Psoas muscle (tissue), 8 donors: ENCODE data around the gene RAD51B. TPM values are rescaled to one million over a fixed set of nuclear protein-coding genes. Genes with fewer than 3 reads are reported as not detected.

Experiments
- ATAC-seq, 4 donors: fragments of 200-7000 bp; cut with Tn5 transposase; one replicate each; pipeline ENCODE4 v1.9.1; 2020; ENCODE audit warnings: moderate library complexity in 3 of 4, mild to moderate bottlenecking in 2 of 4
- DNase-seq, 2 donors: peaks; one replicate each; pipeline ENCODE4 v3.0.0-alpha.2; 2020
- H3K27ac ChIP-seq: fragments of 200-600 bp; one replicate; pipeline ENCODE4 v1.8.0; 2022
- H3K27me3 ChIP-seq, 3 donors: fragments of 200-600 bp in 1 of 3; one replicate each; pipeline versions ENCODE4 v1.6.1 to v1.8.0; 2013 to 2022; ENCODE audit warnings: low read length in 2 of 3, mild to moderate bottlenecking in 2 of 3, moderate library complexity in 1 of 3; ENCODE audit not compliant: insufficient read depth in 3 of 3
- H3K36me3 ChIP-seq, 2 donors: fragments of 200-600 bp in 1 of 2; one replicate each; pipeline versions ENCODE4 v1.6.1 to v1.8.0; 2013 to 2022; ENCODE audit warnings: low read depth in 1 of 2, mild to moderate bottlenecking in 1 of 2, moderate library complexity in 1 of 2; ENCODE audit not compliant: insufficient read depth in 1 of 2
- H3K4me1 ChIP-seq: fragments of 200-600 bp; one replicate; pipeline ENCODE4 v1.8.0; 2022
- H3K4me3 ChIP-seq: fragments of 200-600 bp; one replicate; pipeline ENCODE4 v1.8.0; 2022; ENCODE audit warnings: mild to moderate bottlenecking
- H3K9me3 ChIP-seq: fragments of 200-600 bp; one replicate; pipeline ENCODE4 v1.8.0; 2022
- WGBS, 3 donors: extraction: QIAGEN DNeasy Blood & Tissue Kit; methylation state at CpG; one replicate each; pipeline versions ENCODE4 v1.1.6 to v1.1.7; 2013; 5-methylcytosine and 5-hydroxymethylcytosine counted together
- intact Hi-C, 2 donors: fragments of 100-400 bp; cut with DNase I; formaldehyde crosslinking; loops; one replicate each; pipeline versions ENCODE4 v1.11.0 to v1.14.2; 2022
- polyA plus RNA-seq, 3 donors: library from polyadenylated mRNA; stranded (reverse); fragments of 200-250 nt; gene quantifications; one replicate each; pipeline ENCODE4 v1.2.3, GENCODE V29; 2013
- total RNA-seq, 4 donors: library from RNA; stranded (reverse); fragmentation: NEBNext Ultra II Directional in 2 of 4; extraction: Animal tissue kit (Norgen Biotek cat#: 25700) in 2 of 4; gene quantifications; one replicate each; pipeline versions ENCODE4 v1.2.1 to v1.2.4, GENCODE V29; 2021 to 2023
- TF ChIP-seq, protein P1 (sequence below): fragments of 200-600 bp; IDR thresholded peaks from one replicate; pipeline ENCODE4 v1.8.0; 2022; ENCODE audit warnings: antibody characterized with exemption
- donor health status: healthy with polysubstance abuse.
- donor health status: DM: no; HTN: no; CAD: no; lungs with moderate emphysema.
- donor health status: Bipolar disorder and iron deficiency.
- donor health status: healthy.
- donor health status: DM: yes; HTN: yes; CAD: no.
- donor health status: DM: no; HTN: no; CAD: no.
- donor health status: DM: no; HTN: no; CAD: no.
- donor health status: DM: yes; HTN: yes; CAD: no.

RAD51B gene
- total and polyA plus RNA-seq, 7 donors, result 0.60 to 7.2 (median 2.2) TPM

DNA sequence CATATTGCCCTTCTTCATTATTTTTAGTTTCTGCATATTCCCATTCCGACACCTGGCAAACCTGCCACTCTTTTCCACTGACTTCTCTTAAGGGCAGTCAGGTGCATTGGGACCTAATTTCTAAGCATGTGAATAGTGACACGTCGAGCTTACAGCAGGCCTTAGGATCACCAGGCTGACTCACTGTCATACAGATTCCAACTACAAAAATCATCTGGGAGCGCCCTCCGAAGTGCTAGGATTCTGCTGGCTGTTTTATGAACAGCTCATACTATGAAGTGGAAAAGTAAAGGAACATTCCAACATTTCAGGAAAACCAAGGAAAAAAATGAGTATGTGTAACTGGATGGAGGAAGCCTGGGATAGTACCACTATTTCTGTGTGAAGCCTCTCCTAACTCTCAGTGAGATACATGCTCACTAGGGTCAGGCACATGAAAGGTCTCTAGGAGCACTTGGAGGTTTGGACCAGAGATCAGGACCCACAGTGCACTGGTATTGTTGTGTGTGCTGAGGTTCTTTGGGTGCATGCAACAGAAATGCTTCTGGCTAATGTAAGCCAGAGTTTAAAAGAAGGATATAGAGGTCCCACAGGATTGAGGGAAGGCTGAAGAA lies 715.9 kb downstream of the RAD51B start:
- Histone ChIP-seq H3K9me3 (peaks cover 18% of the 10 kb centered on the region), H3K27ac (no peak overlapping the region), H3K4me1 (peaks cover 26% of the 10 kb centered on the region), H3K36me3 (no peaks in the 10 kb centered on the region), H3K27me3 (no peaks in the 10 kb centered on the region), H3K4me3 (no peak overlapping the region)
- no peak for DNase-seq
- ATAC-seq, result peak; percentile 47 to 66 (median 56)
- intact Hi-C loops, result no loop called here
- WGBS, 3 donors, result 64 to 73% (median 72%) methylated on average over 5 of the region's 5 CpGs
- TF ChIP-seq, protein P1, sequence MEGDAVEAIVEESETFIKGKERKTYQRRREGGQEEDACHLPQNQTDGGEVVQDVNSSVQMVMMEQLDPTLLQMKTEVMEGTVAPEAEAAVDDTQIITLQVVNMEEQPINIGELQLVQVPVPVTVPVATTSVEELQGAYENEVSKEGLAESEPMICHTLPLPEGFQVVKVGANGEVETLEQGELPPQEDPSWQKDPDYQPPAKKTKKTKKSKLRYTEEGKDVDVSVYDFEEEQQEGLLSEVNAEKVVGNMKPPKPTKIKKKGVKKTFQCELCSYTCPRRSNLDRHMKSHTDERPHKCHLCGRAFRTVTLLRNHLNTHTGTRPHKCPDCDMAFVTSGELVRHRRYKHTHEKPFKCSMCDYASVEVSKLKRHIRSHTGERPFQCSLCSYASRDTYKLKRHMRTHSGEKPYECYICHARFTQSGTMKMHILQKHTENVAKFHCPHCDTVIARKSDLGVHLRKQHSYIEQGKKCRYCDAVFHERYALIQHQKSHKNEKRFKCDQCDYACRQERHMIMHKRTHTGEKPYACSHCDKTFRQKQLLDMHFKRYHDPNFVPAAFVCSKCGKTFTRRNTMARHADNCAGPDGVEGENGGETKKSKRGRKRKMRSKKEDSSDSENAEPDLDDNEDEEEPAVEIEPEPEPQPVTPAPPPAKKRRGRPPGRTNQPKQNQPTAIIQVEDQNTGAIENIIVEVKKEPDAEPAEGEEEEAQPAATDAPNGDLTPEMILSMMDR, result no peak

DNA sequence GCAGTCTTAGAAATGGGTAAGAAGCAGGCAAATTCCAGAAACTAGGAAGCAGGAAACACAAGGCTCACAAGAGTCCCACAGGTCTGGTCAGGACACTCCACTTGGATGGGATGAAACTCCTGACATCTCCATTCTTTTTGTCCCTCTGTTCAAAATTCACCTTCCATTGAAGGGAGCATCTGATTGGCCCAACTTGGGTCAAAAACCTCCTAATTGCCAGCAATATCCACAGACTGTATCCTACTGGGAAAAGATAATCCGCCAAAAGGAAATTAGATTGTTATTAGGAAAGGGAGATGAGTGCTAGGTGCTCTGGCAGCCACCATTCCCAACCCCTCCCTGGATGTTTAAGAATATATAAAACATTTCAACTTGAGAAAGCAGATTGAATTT lies 716.4 kb downstream of the RAD51B start:
- DNase-seq, result no peak
- Histone ChIP-seq H3K9me3 (peaks cover 13% of the 10 kb centered on the region), H3K4me3 (no peak overlapping the region), H3K4me1 (peaks cover 27% of the 10 kb centered on the region), H3K36me3 (no peaks in the 10 kb centered on the region), H3K27me3 (no peaks in the 10 kb centered on the region), H3K27ac (no peak overlapping the region)
- intact Hi-C loops, result no loop called here
- TF ChIP-seq, protein P1, result no peak
- 88 to 91% (median 88%) methylated on average over 1 of the region's 1 CpG for WGBS, 3 donors
- ATAC-seq, result no peak

DNA sequence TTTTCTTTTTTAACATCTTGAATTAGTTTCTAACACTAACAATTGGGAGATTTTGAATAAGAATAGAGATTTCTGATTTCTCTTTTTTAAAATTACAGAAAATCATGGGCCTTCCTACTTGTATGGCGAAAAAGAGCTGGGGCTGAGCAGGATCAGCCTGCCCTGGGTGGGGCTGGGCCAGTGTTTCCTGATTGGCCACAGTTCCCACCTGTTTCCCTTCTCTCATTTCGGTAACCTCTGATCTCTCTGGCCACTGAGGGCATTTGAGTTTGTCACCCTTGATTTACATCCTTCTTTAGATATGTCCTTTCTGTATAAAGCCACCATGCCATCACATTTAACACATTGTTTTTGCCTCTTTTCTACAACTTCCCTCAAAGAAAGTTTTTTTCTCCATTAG lies 719.1 kb downstream of the RAD51B start:
- 43 to 59% (median 52%) methylated on average over 2 of the region's 2 CpGs for WGBS, 3 donors
- Histone ChIP-seq H3K27ac (peak overlapping the region; percentile 70), H3K27me3 (no peaks in the 10 kb centered on the region), H3K4me1 (peaks cover 32% of the 10 kb centered on the region), H3K9me3 (no peaks in the 10 kb centered on the region), H3K36me3 (no peaks in the 10 kb centered on the region), H3K4me3 (no peak overlapping the region)
- intact Hi-C loops, result no loop called here
- DNase-seq (no peak), ATAC-seq (peak in 3 of 4 donors; percentile 67 to 76 (median 70))
- TF ChIP-seq, protein P1, result no peak

DNA sequence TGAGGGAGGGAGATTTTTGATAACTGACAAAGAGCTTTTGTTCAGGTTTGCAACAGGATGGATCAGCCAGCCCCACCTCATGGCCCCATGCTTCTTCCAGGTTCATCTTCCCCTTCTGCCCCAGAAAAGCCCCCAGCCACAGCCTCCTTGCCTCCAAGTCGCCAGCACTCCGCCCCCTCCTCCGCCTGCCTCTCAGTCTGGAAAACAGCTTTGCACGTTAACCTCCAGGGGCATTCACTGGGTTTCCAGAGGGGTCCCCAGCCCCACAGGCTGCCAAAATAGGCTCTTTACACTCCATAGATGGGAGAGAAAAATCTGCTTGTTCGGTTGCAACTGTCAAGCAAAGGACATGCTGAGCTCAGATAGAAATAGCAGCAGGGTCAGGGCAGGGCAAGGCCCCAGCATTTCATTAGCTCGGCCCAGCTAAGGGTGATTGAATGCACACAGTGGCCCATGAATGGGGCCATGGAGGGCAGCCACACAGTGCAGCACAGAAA lies 719.7 kb downstream of the RAD51B start:
- H3K4me1 ChIP-seq, result peaks cover 39% of the 10 kb centered on the region
- H3K27ac ChIP-seq, result peak overlapping the region; percentile 70
- TF ChIP-seq, protein P1, result no peak
- 40 to 58% (median 50%) methylated on average over 6 of the region's 6 CpGs for WGBS, 3 donors
- no peaks in the 10 kb centered on the region for H3K27me3 ChIP-seq
- H3K36me3 ChIP-seq, result no peaks in the 10 kb centered on the region
- intact Hi-C loops, result no loop called here
- H3K4me3 ChIP-seq, result no peak overlapping the region
- ATAC-seq, result peak; percentile 62 to 86 (median 79)
- peak in 1 of 2 donors; percentile 74 for DNase-seq
- no peaks in the 10 kb centered on the region for H3K9me3 ChIP-seq
